ENCODE data around the gene CAMK2D. TPM values are rescaled to one million over a fixed set of nuclear protein-coding genes. Genes with fewer than 3 reads are reported as not detected.

The CAMK2D gene
- total and polyA plus RNA-seq, 7 donors: 41.2 to 183 (median 83.8) TPM

- no peak for ATAC-seq
- H3K27me3 ChIP-seq (ENCODE audit: insufficient read depth in 3 of 3, low read length in 2 of 3): no peaks in the 10 kb centered on the region
- intact Hi-C loops (cut with DNase I): no loop called here
- 56 to 74% (median 60%) methylated on average over 4 of the region's 4 CpGs for WGBS, 3 donors
- no peak for TF ChIP-seq CTCF (IDR thresholded peaks at IDR 0.05)
- no peak overlapping the region for H3K4me3 ChIP-seq
- H3K9me3 ChIP-seq: no peaks in the 10 kb centered on the region
- peaks cover 4% of the 10 kb centered on the region for H3K4me1 ChIP-seq
- H3K36me3 ChIP-seq (ENCODE audit: insufficient read depth in 1 of 2, low read depth in 1 of 2): no peaks in the 10 kb centered on the region
- DNase-seq: no peak
- H3K27ac ChIP-seq: no peak overlapping the region
These were observed 352.4 kb downstream of the CAMK2D start for GRCh38 chr4:113409181-113409580.

- DNase-seq (no peak), ATAC-seq (peak in 2 of 4 donors; percentile 17 to 52)
- H3K27me3 ChIP-seq (ENCODE audit: insufficient read depth in 3 of 3, low read length in 2 of 3): no peaks in the 10 kb centered on the region
- no peaks in the 10 kb centered on the region for H3K36me3 ChIP-seq (ENCODE audit: insufficient read depth in 1 of 2, low read depth in 1 of 2)
- intact Hi-C loops (cut with DNase I): no loop called here
- peak overlapping the region; percentile 42 for H3K27ac ChIP-seq
- H3K9me3 ChIP-seq: no peaks in the 10 kb centered on the region
- H3K4me1 ChIP-seq: peaks cover 4% of the 10 kb centered on the region
- no peak overlapping the region for H3K4me3 ChIP-seq
- no peak for TF ChIP-seq CTCF (IDR thresholded peaks at IDR 0.05)
- 57 to 72% (median 63%) methylated on average over 2 of the region's 2 CpGs for WGBS, 3 donors
These were observed 354.1 kb downstream of the CAMK2D start for GRCh38 chr4:113407409-113407808.

- intact Hi-C loops (cut with DNase I): no loop called here
- Histone ChIP-seq H3K36me3 (ENCODE audit: insufficient read depth in 1 of 2, low read depth in 1 of 2) (no peaks in the 10 kb centered on the region), H3K4me1 (peaks cover 4% of the 10 kb centered on the region), H3K9me3 (no peaks in the 10 kb centered on the region), H3K27me3 (ENCODE audit: insufficient read depth in 3 of 3, low read length in 2 of 3) (no peaks in the 10 kb centered on the region), H3K4me3 (peak overlapping the region; percentile 45), H3K27ac (peak overlapping the region; percentile 42)
- 22 to 33% (median 28%) methylated on average over 7 of the region's 7 CpGs for WGBS, 3 donors
- ATAC-seq (peak; percentile 38 to 73 (median 46)), DNase-seq (no peak)
- TF ChIP-seq CTCF (IDR thresholded peaks at IDR 0.05): no peak
These were observed 354.9 kb downstream of the CAMK2D start for GRCh38 chr4:113406723-113407016.

GRCh38 chr4:113405874-113406722 is 355.4 kb downstream of the CAMK2D start:
- WGBS, 3 donors: 67 to 74% (median 70%) methylated on average over 7 of the region's 7 CpGs
- H3K9me3 ChIP-seq: no peaks in the 10 kb centered on the region
- H3K27me3 ChIP-seq (ENCODE audit: insufficient read depth in 3 of 3, low read length in 2 of 3): no peaks in the 10 kb centered on the region
- TF ChIP-seq CTCF (IDR thresholded peaks at IDR 0.05): no peak
- peak overlapping the region; percentile 42 for H3K27ac ChIP-seq
- peak overlapping the region; percentile 45 for H3K4me3 ChIP-seq
- peaks cover 4% of the 10 kb centered on the region for H3K4me1 ChIP-seq
- intact Hi-C loops (cut with DNase I): no loop called here
- no peak for ATAC-seq
- H3K36me3 ChIP-seq (ENCODE audit: insufficient read depth in 1 of 2, low read depth in 1 of 2): no peaks in the 10 kb centered on the region
- no peak for DNase-seq

- ATAC-seq (no peak), DNase-seq (no peak)
- no peaks in the 10 kb centered on the region for H3K27me3 ChIP-seq (ENCODE audit: insufficient read depth in 3 of 3, low read length in 2 of 3)
- H3K4me3 ChIP-seq: no peak overlapping the region
- no peaks in the 10 kb centered on the region for H3K36me3 ChIP-seq (ENCODE audit: insufficient read depth in 1 of 2, low read depth in 1 of 2)
- no peaks in the 10 kb centered on the region for H3K9me3 ChIP-seq
- 34 to 44% (median 35%) methylated on average over 2 of the region's 2 CpGs for WGBS, 3 donors
- no peak for TF ChIP-seq CTCF (IDR thresholded peaks at IDR 0.05)
- intact Hi-C loops (cut with DNase I): no loop called here
- peaks cover 4% of the 10 kb centered on the region for H3K4me1 ChIP-seq
- H3K27ac ChIP-seq: no peak overlapping the region
These were observed 356.7 kb downstream of the CAMK2D start for GRCh38 chr4:113404841-113405240.

Measured in psoas muscle (tissue), 8 donors.